K562 (cell line): Measurements from ENCODE around the gene IRF5. TPM values are rescaled to one million over a fixed set of nuclear protein-coding genes. Genes with fewer than 3 reads are reported as not detected.
A peak's percentile ranks its signal among the peaks of the same experiment; 100 is the strongest.

Experiments used
- ATAC-seq: fragments of 200-7000 bp; cut with Tn5 transposase; 3 replicates; pipeline ENCODE4 v1.9.1; 2020; ENCODE audit warnings: moderate library complexity
- BruUV-seq: library from RNA; stranded (reverse); fragments of 400-500 nt; replicated peaks from 2 replicates; lab custom pipeline; 2021; lab: Mats Ljungman, UMichigan
- CTCF ChIA-PET: fragments of 300-600 bp; formaldehyde crosslinking; extraction: SDS; loops from one replicate; lab custom pipeline; 2021; ENCODE audit warnings: low intra/inter-chr PET ratio; lab: Yijun Ruan, JAX
- POLR2A ChIA-PET: fragments of 300-600, 350-650 bp; sonication (Branson Sonifier 250); formaldehyde crosslinking; extraction: SDS; loops from one replicate; lab custom pipeline; 2021; ENCODE audit warnings: antibody characterized with exemption, inconsistent platforms; lab: Yijun Ruan, JAX
- DNase-seq, 4 experiments: peaks; one replicate each; pipeline versions ENCODE4 v3.0.0 to v3.0.0-alpha.2; 2011 to 2018; ENCODE audit warnings: low spot score in 3 of 4, mixed read lengths in 3 of 4; ENCODE audit errors: extremely low read depth in 1 of 4
- FAIRE-seq: peaks from 2 replicates; lab custom pipeline; 2011; peaks lifted over from hg19 to GRCh38; lab: Jason Lieb, UNC
- H2AFZ ChIP-seq: 2 replicates; pipeline ENCODE4 v1.6.0; 2011; ENCODE audit warnings: low read depth, low read length, control low read depth, inconsistent platforms
- H3K27ac ChIP-seq: fragments of 200-600 bp; 3 replicates; pipeline ENCODE4 v1.8.0; 2011; ENCODE audit warnings: low read depth, mild to moderate bottlenecking, control low read depth, inconsistent platforms, low read length, moderate library complexity, mixed read lengths; ENCODE audit errors: extremely low read depth
- H3K27me3 ChIP-seq, 2 experiments: fragments of 300-600 bp in 1 of 2; 2 replicates in 1 of 2; 3 replicates in 1 of 2; pipeline versions ENCODE4 v1.6.0 to v1.8.0; 2011; ENCODE audit warnings: inconsistent platforms in 2 of 2, low read length in 2 of 2, mild to moderate bottlenecking in 1 of 2, mixed read lengths in 1 of 2, moderate library complexity in 1 of 2; ENCODE audit not compliant: control insufficient read depth in 2 of 2, insufficient read depth in 2 of 2
- H3K36me3 ChIP-seq: fragments of 300-600 bp; 3 replicates; pipeline ENCODE4 v1.8.0; 2011; ENCODE audit warnings: mild to moderate bottlenecking, low read length, inconsistent platforms; ENCODE audit not compliant: control insufficient read depth, insufficient read depth
- H3K4me1 ChIP-seq, 2 experiments: fragments of 200-600 bp in 1 of 2; replicated peaks in 1 of 2; 2 replicates in 1 of 2; 3 replicates in 1 of 2; pipeline versions ENCODE4 v1.5.1 to v1.8.0; 2011; ENCODE audit warnings: inconsistent platforms in 2 of 2, low read length in 2 of 2, mild to moderate bottlenecking in 1 of 2, mixed read lengths in 1 of 2, moderate library complexity in 1 of 2; ENCODE audit not compliant: control insufficient read depth in 2 of 2, insufficient read depth in 2 of 2
- H3K4me2 ChIP-seq: 2 replicates; pipeline ENCODE4 v1.6.1; 2011; ENCODE audit warnings: low read length, control low read depth, inconsistent platforms, mixed read lengths; ENCODE audit not compliant: insufficient read depth
- H3K4me3 ChIP-seq: fragments of 200-600 bp; sonication (generic), shearing (Covaris generic); 2 replicates; pipeline ENCODE4 v1.5.1; 2016; ENCODE audit warnings: control low read depth, inconsistent platforms
- H3K79me2 ChIP-seq: fragments of 200-600 bp; 3 replicates; pipeline ENCODE4 v1.8.0; 2011; ENCODE audit warnings: low read length, inconsistent platforms; ENCODE audit not compliant: control insufficient read depth, insufficient read depth
- H3K9ac ChIP-seq, 2 experiments: 2 replicates each; pipeline versions ENCODE4 v1.6.0 to v1.6.1; 2011; ENCODE audit warnings: low read depth in 2 of 2, low read length in 2 of 2, control low read depth in 1 of 2, inconsistent platforms in 1 of 2, mild to moderate bottlenecking in 1 of 2, mixed read lengths in 1 of 2; ENCODE audit not compliant: insufficient read depth in 1 of 2
- H3K9me1 ChIP-seq: one replicate; pipeline ENCODE4 v1.6.0; 2011; ENCODE audit warnings: inconsistent platforms, mild to moderate bottlenecking, low read length, moderate library complexity; ENCODE audit not compliant: control insufficient read depth, insufficient read depth
- H3K9me3 ChIP-seq: replicated peaks from 2 replicates; pipeline ENCODE4 v1.5.1; 2011; ENCODE audit warnings: low read depth, low read length, inconsistent platforms; ENCODE audit not compliant: control insufficient read depth, insufficient read depth
- H4K20me1 ChIP-seq: replicated peaks from 2 replicates; pipeline ENCODE4 v1.6.1; 2011; ENCODE audit warnings: low read length, inconsistent platforms, mixed read lengths; ENCODE audit not compliant: control insufficient read depth, insufficient read depth
- CBX3 ChIP-seq, 2 experiments: IDR thresholded peaks; 1 replicate in 1 of 2; 2 replicates in 1 of 2; pipeline ENCODE4 v1.6.1; 2012; ENCODE audit warnings: inconsistent platforms in 2 of 2, low read length in 2 of 2, borderline replicate concordance in 1 of 2, control low read depth in 1 of 2
- HSF4 ChIP-seq: fragments of 250-450 bp; sonication (Bioruptor Pico); IDR thresholded peaks from 2 replicates; pipeline ENCODE4 v2.1.2; 2022; ENCODE audit warnings: mild to moderate bottlenecking, moderate library complexity, borderline replicate concordance
- IRF2 ChIP-seq: sonication (generic); formaldehyde crosslinking; IDR thresholded peaks from 2 replicates; pipeline ENCODE4 v1.8.1; 2022; ENCODE audit warnings: mild to moderate bottlenecking, missing genetic modification reagents
- KDM5B ChIP-seq: fragments of 200-600 bp; sonication (generic); IDR thresholded peaks from 2 replicates; pipeline ENCODE4 v1.6.1; 2012; ENCODE audit warnings: low read depth, mild to moderate bottlenecking, moderate library complexity, low read length, control low read depth, inconsistent platforms; ENCODE audit not compliant: insufficient replicate concordance
- MBD2 ChIP-seq: sonication (generic); IDR thresholded peaks from 2 replicates; pipeline ENCODE4 v1.6.1; 2016; ENCODE audit warnings: low read depth, borderline replicate concordance
- MCM7 ChIP-seq, 2 experiments: fragments of 450-650 bp; IDR thresholded peaks; 2 replicates each; pipeline ENCODE4 v1.6.1; 2016 to 2018
- MLX ChIP-seq, 2 experiments: fragments of 450-650 bp in 1 of 2; sonication (generic) in 1 of 2; formaldehyde crosslinking; conservative IDR thresholded peaks; 2 replicates each; pipeline versions ENCODE4 v1.4.0 to v1.8.1; 2020 to 2022; ENCODE audit warnings: mild to moderate bottlenecking in 1 of 2, missing genetic modification reagents in 1 of 2
- RBM22 ChIP-seq: fragments of 200-400 bp; formaldehyde crosslinking; IDR thresholded peaks from 2 replicates; pipeline ENCODE4 v1.6.1; 2018; ENCODE audit warnings: low read length, low read depth; ENCODE audit not compliant: poor library complexity, severe bottlenecking
- TCF15 ChIP-seq: fragments of 250-450 bp; sonication (Bioruptor Pico); IDR thresholded peaks from 2 replicates; pipeline ENCODE4 v1.8.0; 2022; ENCODE audit warnings: moderate library complexity, mild to moderate bottlenecking, inconsistent platforms
- ZBTB7A ChIP-seq: IDR thresholded peaks from 2 replicates; pipeline ENCODE4 v1.6.1; 2011; ENCODE audit warnings: low read depth, mild to moderate bottlenecking, low read length, moderate library complexity, borderline replicate concordance; ENCODE audit not compliant: control insufficient read depth
- ZKSCAN3 ChIP-seq: fragments of 250-450 bp; sonication (Bioruptor Pico); IDR thresholded peaks from 2 replicates; pipeline ENCODE4 v1.4.0; 2020
- WGBS: fragments of 100-300 bp; shearing (Covaris generic); methylation state at CpG from one replicate; pipeline ENCODE4 v1.1.6; 2016; ENCODE audit warnings: low coverage, mixed read lengths; ENCODE audit not compliant: insufficient coverage; ENCODE audit errors: missing lambda C conversion rate; 5-methylcytosine and 5-hydroxymethylcytosine counted together
- in situ Hi-C: fragments of 300-500 bp; cut with MboI; formaldehyde crosslinking; loops from 4 replicates; pipeline ENCODE4 v1.15.0; 2018; ENCODE audit warnings: inconsistent platforms, mixed read lengths
- intact Hi-C: fragments of 100-400 bp; cut with micrococcal nuclease; formaldehyde crosslinking; loops from 2 replicates; pipeline ENCODE4 v1.14.2; 2022
- polyA plus RNA-seq, 8 experiments: library from polyadenylated mRNA; depleted of rRNA in 4 of 8; stranded (reverse) in 5 of 8; unstranded in 3 of 8; fragments of >200 nt; fragmentation: Nextera tagmentation in 2 of 8; fragmentation: Illumina TruSeq in 1 of 8; extraction: Ambion mirVana in 2 of 8; extraction: Trizol in 1 of 8; gene quantifications; 2 replicates each; pipeline versions ENCODE4 v1.2.1 to v1.2.3, GENCODE V29; 2011 to 2014; ENCODE audit warnings: inconsistent platforms in 1 of 8, missing spikeins in 1 of 8
- total RNA-seq, 7 experiments: library from RNA; depleted of rRNA in 6 of 7; stranded (reverse); fragments of >200 nt in 6 of 7; fragmentation: Illumina TruSeq in 2 of 7; extraction: Trizol in 2 of 7; gene quantifications; 2 replicates each; pipeline versions ENCODE4 v1.2.1 to v1.2.3, GENCODE V29; 2011 to 2021; ENCODE audit warnings: low replicate concordance in 1 of 7
- TF ChIP-seq, protein P1 (sequence below), 2 experiments: fragments of 450-650 bp; conservative IDR thresholded peaks; 2 replicates each; pipeline ENCODE4 v1.6.1; 2017; ENCODE audit warnings: mild to moderate bottlenecking in 2 of 2, moderate library complexity in 2 of 2

Gene IRF5
- total and polyA plus RNA-seq, 9 of the 15 experiments (the other 6 are each of a cell fraction or from before 2014, with no cell fraction given) = 0.04 TPM; not detected in 8

DNA sequence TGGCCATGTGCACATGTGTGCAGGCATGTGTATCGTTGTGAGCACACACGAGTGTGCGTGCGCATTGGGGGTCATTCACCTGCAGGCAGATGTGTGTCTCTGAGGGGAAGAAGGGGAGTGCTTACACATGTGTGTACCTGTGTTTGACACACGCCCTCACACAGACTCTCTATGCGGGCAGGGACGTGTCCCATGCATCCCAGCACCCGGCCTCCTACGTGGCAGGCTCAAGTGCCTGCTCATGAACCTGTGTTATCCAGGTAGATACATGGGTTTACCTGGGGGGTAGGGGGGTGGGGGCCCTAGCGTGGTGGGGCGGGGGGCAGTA, 45.8 kb upstream of the IRF5 start:
- no peaks in the 10 kb centered on the region for H3K36me3 ChIP-seq

More for the DNA sequence above, 45.8 kb upstream of the IRF5 start:
- Histone ChIP-seq H3K27ac (no peak overlapping the region), H3K4me3 (no peak overlapping the region), H2AFZ (no peak overlapping the region), H3K9ac (peak overlapping the region in 1 of 2 experiments; percentile 14; a peak in 1 of 4 replicates), H3K4me1 (peaks cover 0 to 44% of the 10 kb centered on the region in 2 experiments; a peak in 2 of 5 replicates), H3K9me1 (no peaks in the 10 kb centered on the region), H3K79me2 (no peaks in the 10 kb centered on the region), H3K27me3 (peaks cover 14 to 47% of the 10 kb centered on the region in 2 experiments), H3K4me2 (no peak overlapping the region), H4K20me1 (no peaks in the 10 kb centered on the region; the same call in 1 of the 2 replicates), H3K9me3 (peaks cover 4% of the 10 kb centered on the region)
- no peak for FAIRE-seq
- no peak for ATAC-seq
- CTCF ChIA-PET = no interaction called here
- BruUV-seq = no TSS peak
- in situ Hi-C loops (no loop called here), intact Hi-C loops (no loop called here)
- TF ChIP-seq IRF2 (CRISPR knock-in tag) (no peak), ZKSCAN3 (CRISPR knock-in tag) (no peak), MLX (CRISPR knock-in tag; conservative IDR thresholded peaks at IDR 0.05) (no peak), TCF15 (CRISPR knock-in tag) (no peak), CBX3 (IDR thresholded peaks at IDR 0.05; ENCODE audit: borderline replicate concordance in 1 of 2, low read length in 2 of 2) (no peak), MBD2 (no peak), MCM7 (IDR thresholded peaks at IDR 0.05) (no peak), KDM5B (no peak), HSF4 (no peak), ZBTB7A (no peak), RBM22 (no peak)
- TF ChIP-seq, protein P1, sequence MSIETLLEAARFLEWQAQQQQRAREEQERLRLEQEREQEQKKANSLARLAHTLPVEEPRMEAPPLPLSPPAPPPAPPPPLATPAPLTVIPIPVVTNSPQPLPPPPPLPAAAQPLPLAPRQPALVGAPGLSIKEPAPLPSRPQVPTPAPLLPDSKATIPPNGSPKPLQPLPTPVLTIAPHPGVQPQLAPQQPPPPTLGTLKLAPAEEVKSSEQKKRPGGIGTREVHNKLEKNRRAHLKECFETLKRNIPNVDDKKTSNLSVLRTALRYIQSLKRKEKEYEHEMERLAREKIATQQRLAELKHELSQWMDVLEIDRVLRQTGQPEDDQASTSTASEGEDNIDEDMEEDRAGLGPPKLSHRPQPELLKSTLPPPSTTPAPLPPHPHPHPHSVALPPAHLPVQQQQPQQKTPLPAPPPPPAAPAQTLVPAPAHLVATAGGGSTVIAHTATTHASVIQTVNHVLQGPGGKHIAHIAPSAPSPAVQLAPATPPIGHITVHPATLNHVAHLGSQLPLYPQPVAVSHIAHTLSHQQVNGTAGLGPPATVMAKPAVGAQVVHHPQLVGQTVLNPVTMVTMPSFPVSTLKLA (conservative IDR thresholded peaks at IDR 0.05) = no peak
- no peak for DNase-seq
- POLR2A ChIA-PET = interaction anchor here (0.6 kb wide), 1 partner anchor 459 kb away, joined by 3 read pairs; no protein-coding TSS in a partner anchor
- WGBS = 36% methylated on average over 9 of the region's 11 CpGs
